Superior temporal gyrus (tissue), 1 donor: ENCODE results near the gene GET3.
"Not testable (repeated sequence)": the region's sequence is repeated elsewhere in the genome, so short reads cannot be mapped to it uniquely, and the experiment has no call there.

Experiments used
- DNase-seq: peaks from one replicate; pipeline ENCODE4 v3.0.0-alpha.2; 2016; ENCODE audit errors: extremely low spot score

GET3 gene

GRCh38 chr19:12792051-12792852 is 55.0 kb downstream of the GET3 start:
- DNase-seq, result peak; percentile 51

DNA sequence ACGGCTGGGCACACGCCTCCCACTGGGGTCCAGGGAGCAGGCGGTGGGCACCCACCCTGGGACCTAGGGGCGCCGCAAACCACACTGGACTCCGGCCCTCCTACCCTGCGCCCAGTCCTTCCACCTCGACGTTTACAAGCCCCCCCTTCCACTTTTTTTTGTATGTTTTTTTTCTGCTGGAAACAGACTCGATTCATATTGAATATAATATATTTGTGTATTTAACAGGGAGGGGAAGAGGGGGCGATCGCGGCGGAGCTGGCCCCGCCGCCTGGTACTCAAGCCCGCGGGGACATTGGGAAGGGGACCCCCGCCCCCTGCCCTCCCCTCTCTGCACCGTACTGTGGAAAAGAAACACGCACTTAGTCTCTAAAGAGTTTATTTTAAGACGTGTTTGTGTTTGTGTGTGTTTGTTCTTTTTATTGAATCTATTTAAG is 55.6 kb downstream of the GET3 start:
- DNase-seq, result no peak

DNA sequence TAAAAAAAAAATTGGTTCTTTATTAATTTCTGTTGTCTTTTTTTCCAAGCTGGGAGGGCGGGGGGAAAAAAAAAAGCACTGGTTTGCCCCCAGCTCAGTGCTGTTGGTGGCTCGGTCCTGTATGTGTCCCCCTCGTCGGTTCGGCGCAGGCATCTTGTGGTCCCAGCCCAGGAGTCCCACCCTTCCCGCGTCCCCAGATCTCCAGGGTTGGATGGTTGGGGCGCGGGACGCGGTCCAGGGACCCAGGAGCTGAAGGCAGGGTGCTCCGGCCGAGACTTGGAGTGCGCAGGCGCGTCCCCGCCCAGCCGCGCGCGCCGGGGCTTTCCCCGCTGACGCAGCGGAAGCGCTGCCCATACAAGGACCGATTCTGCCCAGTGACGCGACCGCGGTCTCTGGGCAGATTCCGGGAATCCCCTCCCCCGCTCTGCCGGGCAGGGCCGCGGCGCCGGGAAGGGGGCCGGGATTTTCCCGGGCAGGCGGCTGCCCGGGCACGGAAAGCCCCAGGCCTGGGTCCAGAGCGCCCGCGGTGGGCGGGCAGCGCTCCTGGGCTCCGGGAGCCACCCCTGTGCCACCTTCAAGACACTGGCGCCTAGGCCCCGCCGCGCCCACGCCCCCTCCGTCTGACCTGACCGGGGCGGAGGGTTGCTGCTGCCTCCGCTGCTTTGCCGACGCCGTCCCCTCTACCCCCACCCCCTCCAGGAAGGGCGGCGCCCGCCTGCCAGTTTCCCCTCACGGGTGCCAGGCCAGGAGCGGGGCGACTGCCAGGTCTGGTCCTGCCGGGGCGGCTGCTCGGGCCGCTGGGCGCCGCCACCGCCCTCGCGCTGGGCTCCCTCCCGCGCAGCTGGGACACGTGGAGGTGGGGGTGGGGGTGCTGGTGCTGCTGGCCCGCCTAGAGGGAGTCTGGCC is 56.2 kb downstream of the GET3 start:
- peak; percentile 93 for DNase-seq

GRCh38 chr19:12794196-12794941 is 57.1 kb downstream of the GET3 start:
- DNase-seq, result no peak

- DNase-seq, result no peak
Observed at GRCh38 chr19:12794971-12795381, 57.7 kb downstream of the GET3 start.

GRCh38 chr19:12796146-12797071 is 59.1 kb downstream of the GET3 start:
- DNase-seq, result peak; percentile 93

GRCh38 chr19:12797141-12797587 is 59.9 kb downstream of the GET3 start:
- no peak for DNase-seq

DNA sequence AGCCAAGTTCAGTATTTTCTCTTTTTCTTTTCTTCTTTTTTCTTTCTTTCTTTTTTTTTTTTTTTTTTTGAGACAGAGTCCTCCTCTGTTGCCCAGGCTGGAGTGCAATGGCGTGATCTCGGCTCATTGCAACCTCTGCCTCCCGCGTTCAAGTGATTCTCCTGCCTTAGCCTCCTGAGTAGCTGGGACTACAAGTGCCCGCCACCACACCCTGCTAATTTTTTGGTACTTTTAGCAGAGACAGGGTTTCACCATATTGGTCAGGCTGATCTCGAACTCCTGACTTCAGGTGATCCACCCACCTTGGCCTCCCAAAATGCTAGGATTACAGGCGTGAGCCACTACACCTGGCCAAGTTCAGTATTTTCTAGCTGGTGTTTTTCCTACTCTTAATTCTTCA is 60.3 kb downstream of the GET3 start:
- not testable (repeated sequence) for DNase-seq
